VCaP (cell line): ENCODE results near the gene CLIP2.
"Not testable (repeated sequence)": the region's sequence is repeated elsewhere in the genome, so short reads cannot be mapped to it uniquely, and the experiment has no call there.

ENCODE experiments used
- H3K27ac ChIP-seq: fragments of 450-650 bp; 2 replicates; pipeline ENCODE4 v1.5.1; 2017
- TF ChIP-seq, protein P1 (sequence below): fragments of 450-650 bp; conservative IDR thresholded peaks from 2 replicates; pipeline ENCODE4 v1.5.1; 2017; ENCODE audit warnings: mild to moderate bottlenecking, moderate library complexity

Gene CLIP2

DNA sequence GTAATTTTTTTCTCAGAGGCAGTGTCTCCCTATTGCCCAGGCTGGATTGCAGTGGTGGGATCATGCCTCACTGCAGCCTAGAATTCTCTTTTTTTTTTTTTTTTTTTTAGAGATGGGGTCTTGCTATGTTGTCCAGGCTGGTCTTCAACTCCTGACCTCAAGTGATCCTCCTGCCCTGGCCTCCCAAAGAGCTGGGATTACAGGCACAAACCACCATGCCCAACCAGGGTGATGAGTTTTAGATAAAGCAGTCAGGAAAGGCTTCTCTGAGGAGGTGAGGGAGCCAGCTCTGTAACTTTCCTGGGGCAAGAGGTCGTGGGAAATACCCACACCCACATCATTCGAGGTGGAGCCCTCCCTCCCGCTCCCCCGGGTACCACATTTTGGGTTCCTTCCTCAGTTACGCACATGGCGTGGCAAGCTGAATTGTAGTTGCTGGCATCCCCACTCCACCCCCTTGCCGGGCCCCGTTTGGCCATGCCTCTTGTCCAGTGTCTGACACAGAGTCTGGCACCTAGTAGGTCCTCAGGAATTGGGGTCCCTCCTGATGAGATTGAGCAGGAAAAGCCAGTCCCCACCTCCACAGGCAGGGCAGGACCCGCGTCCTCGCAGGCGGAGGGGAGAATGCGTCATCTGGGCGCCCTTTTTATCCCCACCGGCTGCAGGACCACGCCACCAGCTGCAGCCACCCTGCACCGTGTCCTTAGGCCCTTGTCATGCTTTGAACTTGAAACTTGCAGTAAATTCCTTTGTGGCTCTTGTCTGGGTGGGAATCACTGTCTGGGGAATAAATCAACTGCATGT lies 43.4 kb downstream of the CLIP2 start:
- H3K27ac ChIP-seq, result no peak overlapping the region
- TF ChIP-seq, protein P1, sequence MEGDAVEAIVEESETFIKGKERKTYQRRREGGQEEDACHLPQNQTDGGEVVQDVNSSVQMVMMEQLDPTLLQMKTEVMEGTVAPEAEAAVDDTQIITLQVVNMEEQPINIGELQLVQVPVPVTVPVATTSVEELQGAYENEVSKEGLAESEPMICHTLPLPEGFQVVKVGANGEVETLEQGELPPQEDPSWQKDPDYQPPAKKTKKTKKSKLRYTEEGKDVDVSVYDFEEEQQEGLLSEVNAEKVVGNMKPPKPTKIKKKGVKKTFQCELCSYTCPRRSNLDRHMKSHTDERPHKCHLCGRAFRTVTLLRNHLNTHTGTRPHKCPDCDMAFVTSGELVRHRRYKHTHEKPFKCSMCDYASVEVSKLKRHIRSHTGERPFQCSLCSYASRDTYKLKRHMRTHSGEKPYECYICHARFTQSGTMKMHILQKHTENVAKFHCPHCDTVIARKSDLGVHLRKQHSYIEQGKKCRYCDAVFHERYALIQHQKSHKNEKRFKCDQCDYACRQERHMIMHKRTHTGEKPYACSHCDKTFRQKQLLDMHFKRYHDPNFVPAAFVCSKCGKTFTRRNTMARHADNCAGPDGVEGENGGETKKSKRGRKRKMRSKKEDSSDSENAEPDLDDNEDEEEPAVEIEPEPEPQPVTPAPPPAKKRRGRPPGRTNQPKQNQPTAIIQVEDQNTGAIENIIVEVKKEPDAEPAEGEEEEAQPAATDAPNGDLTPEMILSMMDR, result no peak

DNA sequence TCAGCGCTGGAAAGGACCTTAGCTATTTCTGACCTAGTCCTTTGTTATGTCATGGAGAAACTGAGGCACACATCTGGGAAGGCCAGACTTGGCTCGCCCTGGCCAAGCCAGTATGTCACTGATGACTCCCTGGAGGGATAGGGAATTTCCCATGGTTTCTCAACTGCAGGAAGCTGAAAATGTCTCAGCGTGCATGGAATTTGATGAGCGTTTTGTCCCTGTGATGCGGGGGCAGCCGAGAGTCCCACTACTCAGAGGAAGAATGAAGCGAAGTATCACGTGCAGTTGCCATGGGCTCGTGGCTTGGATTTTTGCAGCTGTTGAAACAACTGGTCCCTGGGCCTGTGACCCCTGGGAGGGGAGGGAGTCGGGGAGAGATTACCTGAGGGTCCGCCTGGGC lies 44.8 kb downstream of the CLIP2 start:
- no peak overlapping the region for H3K27ac ChIP-seq
- TF ChIP-seq, protein P1, result no peak

DNA sequence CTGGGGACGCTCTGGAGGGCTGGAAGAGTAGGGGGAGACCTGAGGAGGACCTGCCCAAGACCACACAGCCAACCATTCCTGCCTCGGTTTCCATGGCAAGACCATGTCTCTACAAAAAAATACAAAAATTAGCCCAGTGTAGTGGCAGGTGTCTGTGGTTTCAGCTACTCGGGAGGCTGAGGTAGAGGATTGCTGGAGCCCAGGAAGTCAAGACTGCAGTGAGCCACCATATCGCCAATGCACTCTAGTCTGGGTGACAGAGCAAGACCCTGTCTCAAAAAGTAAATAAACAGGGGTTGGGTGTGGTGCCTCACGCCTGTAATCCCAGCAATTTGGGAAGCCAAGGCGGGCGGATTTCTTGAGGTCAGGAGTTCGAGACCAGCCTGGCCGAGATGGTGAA lies 48.7 kb downstream of the CLIP2 start:
- TF ChIP-seq, protein P1, result no peak
- H3K27ac ChIP-seq, result no peak overlapping the region

DNA sequence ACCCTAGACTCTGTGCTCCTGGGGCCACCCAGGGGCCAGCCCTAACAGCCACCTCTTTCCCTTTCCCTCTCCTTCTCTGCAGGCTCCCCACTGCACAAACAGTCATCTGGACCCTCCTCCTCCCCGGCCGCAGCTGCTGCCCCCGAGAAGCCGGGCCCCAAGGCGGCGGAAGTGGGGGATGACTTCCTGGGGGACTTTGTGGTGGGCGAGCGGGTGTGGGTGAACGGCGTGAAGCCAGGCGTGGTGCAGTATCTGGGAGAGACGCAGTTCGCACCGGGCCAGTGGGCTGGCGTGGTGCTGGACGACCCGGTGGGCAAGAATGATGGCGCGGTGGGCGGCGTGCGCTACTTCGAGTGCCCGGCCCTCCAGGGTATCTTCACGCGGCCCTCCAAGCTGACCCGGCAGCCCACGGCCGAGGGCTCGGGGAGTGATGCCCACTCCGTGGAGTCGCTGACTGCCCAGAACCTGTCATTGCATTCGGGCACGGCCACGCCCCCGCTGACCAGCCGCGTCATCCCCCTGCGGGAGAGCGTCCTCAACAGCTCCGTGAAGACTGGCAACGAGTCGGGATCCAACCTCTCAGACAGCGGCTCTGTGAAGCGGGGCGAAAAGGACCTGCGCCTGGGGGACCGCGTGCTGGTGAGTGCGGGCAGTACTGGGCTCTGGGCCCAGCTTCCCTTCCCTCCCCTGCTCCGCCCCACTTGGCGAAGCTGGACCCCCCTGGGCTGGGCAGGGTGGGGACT lies 49.3 kb downstream of the CLIP2 start:
- H3K27ac ChIP-seq, result no peak overlapping the region
- TF ChIP-seq, protein P1, result no peak

DNA sequence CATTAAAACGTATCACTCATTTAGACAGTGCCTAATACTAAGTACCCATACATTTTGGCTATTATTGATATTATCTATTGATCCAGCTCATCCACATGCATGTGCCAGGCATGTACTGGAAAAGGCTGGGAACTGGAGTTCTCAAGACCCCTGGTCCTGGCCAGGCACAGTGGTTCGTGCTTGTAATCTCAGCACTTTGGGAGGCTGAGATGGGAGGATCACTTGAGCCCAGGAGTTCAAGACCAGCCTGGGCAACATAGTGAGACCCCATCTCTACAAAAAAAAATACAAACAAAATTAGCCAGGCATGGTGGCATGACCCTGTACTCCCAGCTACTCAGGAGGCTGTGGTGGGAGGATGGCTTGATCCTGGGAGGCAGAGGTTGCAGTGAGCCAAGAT lies 50.4 kb downstream of the CLIP2 start:
- H3K27ac ChIP-seq, result not testable (repeated sequence)

DNA sequence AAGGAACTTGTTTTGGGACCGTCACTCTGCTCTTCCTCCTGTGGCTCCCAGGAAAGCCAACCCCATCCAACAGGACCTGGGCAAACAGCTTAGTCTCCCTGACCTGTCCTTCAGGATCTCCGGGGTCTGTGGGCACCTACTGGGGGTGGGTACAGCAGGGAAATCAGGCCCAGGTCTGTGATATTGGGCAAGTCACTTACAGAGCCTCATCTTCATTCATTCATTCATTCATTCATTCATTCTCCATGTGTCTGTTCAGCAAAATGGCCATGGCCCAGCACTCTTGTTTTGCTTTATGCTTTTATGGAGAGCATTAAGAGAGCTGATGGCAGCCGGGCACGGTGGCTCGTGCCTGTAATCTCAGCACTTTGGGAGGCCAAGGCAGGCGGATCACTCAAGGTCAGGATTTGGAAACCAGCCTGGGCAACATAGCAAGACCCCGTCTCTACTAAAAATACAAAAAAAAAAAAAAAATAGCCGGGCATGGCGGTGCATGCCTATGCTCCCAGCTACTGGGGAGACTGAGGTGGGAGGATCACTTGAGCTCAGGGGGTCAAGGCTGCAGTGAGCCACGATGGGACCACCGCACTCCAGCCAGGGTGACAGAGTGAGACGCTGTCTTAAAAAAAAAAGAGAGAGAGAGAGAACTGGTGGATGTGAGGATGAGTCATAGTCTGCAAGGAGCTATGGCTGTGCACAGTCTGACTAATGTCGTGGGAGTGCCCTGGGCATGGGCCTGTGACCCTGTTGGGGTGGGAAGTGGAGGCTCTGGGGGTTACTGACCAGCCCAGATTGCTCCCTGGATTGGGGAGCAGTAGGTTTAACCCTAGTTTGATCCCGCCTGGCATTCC lies 54.3 kb downstream of the CLIP2 start:
- no peak overlapping the region for H3K27ac ChIP-seq

DNA sequence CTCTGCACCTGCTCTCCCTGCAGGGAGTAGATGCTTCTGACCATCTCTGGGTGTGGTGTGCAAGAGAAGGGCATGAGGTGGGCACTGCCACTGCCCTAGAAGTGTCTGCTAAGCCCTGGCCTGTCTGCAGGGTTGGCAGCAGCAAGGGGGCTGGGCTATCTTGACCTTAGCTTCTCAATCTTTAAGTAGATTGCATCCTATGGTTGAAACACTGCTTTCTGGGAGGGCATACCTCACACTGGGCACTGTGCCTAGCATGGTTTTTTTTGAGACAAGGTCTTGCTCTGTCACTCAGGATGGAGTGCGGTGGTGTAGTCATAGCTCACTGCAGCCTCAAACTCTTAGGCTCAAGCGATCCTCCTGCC lies 54.9 kb downstream of the CLIP2 start:
- H3K27ac ChIP-seq, result no peak overlapping the region
- TF ChIP-seq, protein P1, result no peak

More for the DNA sequence above, 54.3 kb downstream of the CLIP2 start:
- TF ChIP-seq, protein P1, result no peak
